SK-N-SH (cell line): Measurements from ENCODE around the gene MROH7. TPM values are rescaled to one million over a fixed set of nuclear protein-coding genes. Genes with fewer than 3 reads are reported as not detected.

Source experiments
- CTCF ChIA-PET: fragments of 300-600, 350-600 bp; formaldehyde crosslinking; extraction: SDS; loops from one replicate; lab custom pipeline; 2021; lab: Yijun Ruan, JAX
- POLR2A ChIA-PET: fragments of 350-600 bp; sonication (Branson Sonifier 250); formaldehyde crosslinking; extraction: SDS; loops from one replicate; lab custom pipeline; 2020; ENCODE audit warnings: antibody characterized with exemption, inconsistent platforms; lab: Yijun Ruan, JAX
- DNase-seq: peaks from one replicate; pipeline ENCODE4 v3.0.0; 2012
- H2AFZ ChIP-seq: fragments of 200-600 bp; sonication (generic); 2 replicates; pipeline ENCODE4 v1.8.1; 2016; ENCODE audit warnings: antibody characterized with exemption, mild to moderate bottlenecking, low read depth
- H3F3A ChIP-seq: fragments of 200-600 bp; sonication (generic); replicated peaks from 2 replicates; pipeline ENCODE3; 2016; ENCODE audit warnings: antibody characterized with exemption, mild to moderate bottlenecking; ENCODE audit not compliant: insufficient read depth
- H3K27ac ChIP-seq, 2 experiments: fragments of 200-500 bp in 1 of 2; fragments of 200-600 bp in 1 of 2; sonication (Bioruptor generic) in 1 of 2; sonication (generic), shearing (Covaris generic) in 1 of 2; 2 replicates each; pipeline versions ENCODE4 v1.5.1 to v1.6.1; 2014 to 2016; ENCODE audit warnings: low read depth in 2 of 2, inconsistent platforms in 1 of 2, low read length in 1 of 2, mild to moderate bottlenecking in 1 of 2, mixed read lengths in 1 of 2
- H3K27me3 ChIP-seq: fragments of 200-600 bp; sonication (generic), shearing (Covaris generic); 2 replicates; pipeline ENCODE4 v1.6.1; 2016; ENCODE audit warnings: mixed run types; ENCODE audit not compliant: insufficient read depth
- H3K36me3 ChIP-seq, 2 experiments: fragments of 200-500 bp in 1 of 2; fragments of 200-600 bp in 1 of 2; sonication (Bioruptor generic) in 1 of 2; sonication (generic) in 1 of 2; replicated peaks in 1 of 2; 2 replicates each; pipeline versions ENCODE3 to v1.5.1; 2014 to 2016; ENCODE audit warnings: low read length in 1 of 2, mild to moderate bottlenecking in 1 of 2; ENCODE audit not compliant: insufficient read depth in 2 of 2, control insufficient read depth in 1 of 2
- H3K4me1 ChIP-seq, 2 experiments: fragments of 200-500 bp in 1 of 2; fragments of 200-600 bp in 1 of 2; sonication (Bioruptor generic) in 1 of 2; sonication (generic), shearing (Covaris generic) in 1 of 2; 2 replicates each; pipeline versions ENCODE4 v1.5.1 to v1.6.1; 2014 to 2016; ENCODE audit warnings: low read depth in 1 of 2, low read length in 1 of 2, mixed run types in 1 of 2; ENCODE audit not compliant: insufficient read depth in 2 of 2, control insufficient read depth in 1 of 2
- H3K4me2 ChIP-seq: fragments of 200-600 bp; sonication (generic), shearing (Covaris generic); 2 replicates; pipeline ENCODE4 v1.6.1; 2017; ENCODE audit warnings: mixed run types
- H3K4me3 ChIP-seq, 2 experiments: fragments of 200-500 bp in 1 of 2; fragments of 200-600 bp in 1 of 2; sonication (Bioruptor generic) in 1 of 2; sonication (generic), shearing (Covaris generic) in 1 of 2; 2 replicates each; pipeline versions ENCODE4 v1.5.1 to v1.8.1; 2014 to 2016; ENCODE audit warnings: low read depth in 2 of 2, inconsistent platforms in 1 of 2, low read length in 1 of 2, mild to moderate bottlenecking in 1 of 2, mixed read lengths in 1 of 2, moderate library complexity in 1 of 2
- H3K79me2 ChIP-seq: fragments of 200-600 bp; sonication (generic); 2 replicates; pipeline ENCODE4 v1.8.1; 2017; ENCODE audit warnings: mild to moderate bottlenecking; ENCODE audit not compliant: insufficient read depth
- H3K9ac ChIP-seq: fragments of 200-600 bp; sonication (generic); 2 replicates; pipeline ENCODE4 v1.6.1; 2017; ENCODE audit warnings: mixed run types
- H3K9me2 ChIP-seq: fragments of 200-600 bp; sonication (generic); 2 replicates; pipeline ENCODE4 v1.6.1; 2017; ENCODE audit warnings: mixed run types
- H3K9me3 ChIP-seq: fragments of 200-600 bp; sonication (generic); 2 replicates; pipeline ENCODE4 v1.6.1; 2017; ENCODE audit warnings: mixed run types, mild to moderate bottlenecking, moderate library complexity
- H4K20me1 ChIP-seq: fragments of 200-600 bp; sonication (generic); 2 replicates; pipeline ENCODE4 v1.6.1; 2017; ENCODE audit warnings: mild to moderate bottlenecking, mixed run types; ENCODE audit not compliant: insufficient read depth
- CTCF ChIP-seq: fragments of 200-600 bp; sonication (generic); IDR thresholded peaks from 2 replicates; pipeline ENCODE4 v1.6.1; 2017; ENCODE audit warnings: antibody characterized with exemption, mild to moderate bottlenecking, moderate library complexity
- FOSL2 ChIP-seq: IDR thresholded peaks from 2 replicates; pipeline ENCODE4 v1.4.0; 2012; ENCODE audit warnings: low read depth, mild to moderate bottlenecking, moderate library complexity, borderline replicate concordance
- FOXJ3 ChIP-seq: sonication (generic); formaldehyde crosslinking; IDR thresholded peaks from 2 replicates; pipeline ENCODE4 v1.5.1; 2020; ENCODE audit warnings: mild to moderate bottlenecking, missing genetic modification reagents
- GABPA ChIP-seq: IDR thresholded peaks from 2 replicates; pipeline ENCODE4 v1.4.0; 2012; ENCODE audit warnings: low read depth, mild to moderate bottlenecking
- GATA2 ChIP-seq: sonication (generic); formaldehyde crosslinking; IDR thresholded peaks from 2 replicates; pipeline ENCODE4 v1.5.0; 2020; ENCODE audit warnings: mild to moderate bottlenecking, missing genetic modification reagents
- JUND ChIP-seq: IDR thresholded peaks from 2 replicates; pipeline ENCODE4 v1.4.0; 2012
- MXI1 ChIP-seq: IDR thresholded peaks from 2 replicates; pipeline ENCODE4 v1.6.1; 2012; ENCODE audit warnings: mild to moderate bottlenecking, low read depth, low read length, improper control_type of control experiment
- NFIC ChIP-seq: IDR thresholded peaks from 2 replicates; pipeline ENCODE4 v1.4.0; 2012; ENCODE audit warnings: borderline replicate concordance
- NRF1 ChIP-seq: IDR thresholded peaks from 2 replicates; pipeline ENCODE4 v1.6.1; 2012; ENCODE audit warnings: low read depth, mild to moderate bottlenecking, low read length
- RAD21 ChIP-seq: IDR thresholded peaks from 2 replicates; pipeline ENCODE4 v1.6.1; 2012; ENCODE audit warnings: mild to moderate bottlenecking, low read length
- SMC3 ChIP-seq: IDR thresholded peaks from 2 replicates; pipeline ENCODE4 v1.6.1; 2012; ENCODE audit warnings: low read depth, low read length, improper control_type of control experiment
- TCF12 ChIP-seq: IDR thresholded peaks from 2 replicates; pipeline ENCODE4 v1.4.0; 2012
- TEAD4 ChIP-seq: IDR thresholded peaks from 2 replicates; pipeline ENCODE4 v1.4.0; 2012; ENCODE audit warnings: mild to moderate bottlenecking, borderline replicate concordance; ENCODE audit not compliant: insufficient read depth
- USF1 ChIP-seq: IDR thresholded peaks from 2 replicates; pipeline ENCODE4 v1.4.0; 2012; ENCODE audit warnings: low read depth, borderline replicate concordance
- USF2 ChIP-seq: fragments of 150-350 bp; IDR thresholded peaks from 2 replicates; pipeline ENCODE4 v1.6.1; 2017; ENCODE audit warnings: antibody characterized with exemption, low read length, low read depth, borderline replicate concordance
- YY1 ChIP-seq: IDR thresholded peaks from 2 replicates; pipeline ENCODE4 v1.4.0; 2012; ENCODE audit warnings: low read depth, mild to moderate bottlenecking
- WGBS: methylation state at CpG from one replicate; pipeline ENCODE4 v1.1.6; 2017; ENCODE audit warnings: low lambda C conversion rate; 5-methylcytosine and 5-hydroxymethylcytosine counted together
- polyA plus RNA-seq, 3 experiments: library from polyadenylated mRNA; depleted of rRNA; stranded (reverse); fragments of >200 nt; gene quantifications; 2 replicates each; pipeline ENCODE4 v1.2.3, GENCODE V29; 2012
- TF ChIP-seq, protein P1 (sequence below): IDR thresholded peaks from 2 replicates; pipeline ENCODE4 v1.4.0; 2012; ENCODE audit warnings: low read depth
- TF ChIP-seq, protein P2 (sequence below): IDR thresholded peaks from 2 replicates; pipeline ENCODE4 v1.4.0; 2012; ENCODE audit warnings: low read depth, borderline replicate concordance

Gene MROH7
- polyA plus RNA-seq, 1 of the 3 experiments (the other 2 are of a cell fraction) = 0.51 TPM

- POLR2A ChIA-PET = no interaction called here
- no peaks in the 10 kb centered on the region for H3K9me3 ChIP-seq
- DNase-seq = no peak
- H3K4me1 ChIP-seq = peaks cover 0 to 21% of the 10 kb centered on the region in 2 experiments; a peak in 1 of 4 replicates
- CTCF ChIA-PET = no interaction called here
- no peaks in the 10 kb centered on the region for H4K20me1 ChIP-seq
- H3F3A ChIP-seq = no peaks in the 10 kb centered on the region
- peaks cover 0 to 15% of the 10 kb centered on the region in 2 experiments for H3K36me3 ChIP-seq
- H3K4me2 ChIP-seq = no peak overlapping the region
- no peak overlapping the region for H3K27ac ChIP-seq
- WGBS = 88% methylated on average over 18 of the region's 18 CpGs
- H3K9ac ChIP-seq = no peak overlapping the region
- H3K9me2 ChIP-seq = no peaks in the 10 kb centered on the region
- no peaks in the 10 kb centered on the region for H3K79me2 ChIP-seq
- TF ChIP-seq CTCF (no peak), MXI1 (no peak), NFIC (no peak), GATA2 (CRISPR knock-in tag) (no peak), RAD21 (no peak), NRF1 (no peak), FOSL2 (no peak), FOXJ3 (CRISPR knock-in tag) (no peak), YY1 (no peak), USF1 (no peak), SMC3 (no peak), GABPA (no peak), TCF12 (no peak), TEAD4 (no peak), USF2 (no peak), JUND (no peak)
- TF ChIP-seq, protein P1, sequence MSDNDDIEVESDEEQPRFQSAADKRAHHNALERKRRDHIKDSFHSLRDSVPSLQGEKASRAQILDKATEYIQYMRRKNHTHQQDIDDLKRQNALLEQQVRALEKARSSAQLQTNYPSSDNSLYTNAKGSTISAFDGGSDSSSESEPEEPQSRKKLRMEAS = no peak
- TF ChIP-seq, protein P2, sequence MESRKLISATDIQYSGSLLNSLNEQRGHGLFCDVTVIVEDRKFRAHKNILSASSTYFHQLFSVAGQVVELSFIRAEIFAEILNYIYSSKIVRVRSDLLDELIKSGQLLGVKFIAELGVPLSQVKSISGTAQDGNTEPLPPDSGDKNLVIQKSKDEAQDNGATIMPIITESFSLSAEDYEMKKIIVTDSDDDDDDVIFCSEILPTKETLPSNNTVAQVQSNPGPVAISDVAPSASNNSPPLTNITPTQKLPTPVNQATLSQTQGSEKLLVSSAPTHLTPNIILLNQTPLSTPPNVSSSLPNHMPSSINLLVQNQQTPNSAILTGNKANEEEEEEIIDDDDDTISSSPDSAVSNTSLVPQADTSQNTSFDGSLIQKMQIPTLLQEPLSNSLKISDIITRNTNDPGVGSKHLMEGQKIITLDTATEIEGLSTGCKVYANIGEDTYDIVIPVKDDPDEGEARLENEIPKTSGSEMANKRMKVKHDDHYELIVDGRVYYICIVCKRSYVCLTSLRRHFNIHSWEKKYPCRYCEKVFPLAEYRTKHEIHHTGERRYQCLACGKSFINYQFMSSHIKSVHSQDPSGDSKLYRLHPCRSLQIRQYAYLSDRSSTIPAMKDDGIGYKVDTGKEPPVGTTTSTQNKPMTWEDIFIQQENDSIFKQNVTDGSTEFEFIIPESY = no peak
- H2AFZ ChIP-seq = no peak overlapping the region
- H3K27me3 ChIP-seq = no peaks in the 10 kb centered on the region
- no peak overlapping the region for H3K4me3 ChIP-seq
These were observed 39.0 kb upstream of the MROH7 start for GRCh38 chr1:54602554-54602953.
